Liver (tissue), 3 donors: Measurements from ENCODE around the gene NRG2.

Source experiments
- ATF3 ChIP-seq: IDR thresholded peaks from 2 replicates; pipeline ENCODE4 v1.6.1; 2016; ENCODE audit warnings: antibody characterized with exemption
- CTCF ChIP-seq: fragments of 150-350 bp; IDR thresholded peaks from 2 replicates; pipeline ENCODE4 v1.5.1; 2017; ENCODE audit warnings: improper control_type of control experiment, low read depth, low read length; ENCODE audit not compliant: missing input control
- GABPA ChIP-seq, 2 donors: IDR thresholded peaks in 1 of 2; conservative IDR thresholded peaks in 1 of 2; 2 replicates each; pipeline ENCODE4 v1.6.1; 2016; ENCODE audit warnings: antibody characterized with exemption in 2 of 2, mild to moderate bottlenecking in 1 of 2, moderate library complexity in 1 of 2
- JUND ChIP-seq, 2 donors: IDR thresholded peaks; 2 replicates each; pipeline ENCODE4 v1.6.1; 2016; ENCODE audit warnings: antibody characterized with exemption in 2 of 2
- MAX ChIP-seq: IDR thresholded peaks from 2 replicates; pipeline ENCODE4 v1.6.1; 2016; ENCODE audit warnings: antibody characterized with exemption
- RAD21 ChIP-seq, 2 donors: IDR thresholded peaks; 2 replicates each; pipeline ENCODE4 v1.6.1; 2016; ENCODE audit warnings: antibody characterized with exemption in 2 of 2, mild to moderate bottlenecking in 2 of 2
- REST ChIP-seq: IDR thresholded peaks from 2 replicates; pipeline ENCODE4 v1.6.1; 2016; ENCODE audit warnings: antibody characterized with exemption, mild to moderate bottlenecking
- TAF1 ChIP-seq: conservative IDR thresholded peaks from 2 replicates; pipeline ENCODE4 v1.6.1; 2016; ENCODE audit warnings: antibody characterized with exemption, mild to moderate bottlenecking
- donor health status: healthy.
- donor health status: healthy.

- TF ChIP-seq CTCF, result no peak
- no peak for TF ChIP-seq REST
- TF ChIP-seq GABPA (IDR thresholded peaks at IDR 0.05 in 1 of 2, conservative IDR thresholded peaks at IDR 0.05 in 1 of 2), result no peak
- no peak for TF ChIP-seq RAD21 (IDR thresholded peaks at IDR 0.05)
- TF ChIP-seq JUND (IDR thresholded peaks at IDR 0.05), result no peak
- no peak for TF ChIP-seq ATF3
- TF ChIP-seq MAX, result no peak
- TF ChIP-seq TAF1, result no peak
These were observed 195.2 kb downstream of the NRG2 start for GRCh38 chr5:139847790-139848507.
